Loucy (cell line): Measurements from ENCODE around the gene MARCHF6.

Source experiments
- EZH2phosphoT487 ChIP-seq: fragments of 200-600 bp; IDR thresholded peaks from 2 replicates; pipeline ENCODE4 v1.6.1; 2018; ENCODE audit warnings: antibody characterized with exemption, mild to moderate bottlenecking, moderate library complexity, borderline replicate concordance
- TF ChIP-seq, protein P1 (sequence below): fragments of 200-600 bp; sonication (generic); conservative IDR thresholded peaks from 2 replicates; pipeline ENCODE4 v1.5.1; 2014; ENCODE audit warnings: mild to moderate bottlenecking, antibody characterized with exemption, low read length

DNA sequence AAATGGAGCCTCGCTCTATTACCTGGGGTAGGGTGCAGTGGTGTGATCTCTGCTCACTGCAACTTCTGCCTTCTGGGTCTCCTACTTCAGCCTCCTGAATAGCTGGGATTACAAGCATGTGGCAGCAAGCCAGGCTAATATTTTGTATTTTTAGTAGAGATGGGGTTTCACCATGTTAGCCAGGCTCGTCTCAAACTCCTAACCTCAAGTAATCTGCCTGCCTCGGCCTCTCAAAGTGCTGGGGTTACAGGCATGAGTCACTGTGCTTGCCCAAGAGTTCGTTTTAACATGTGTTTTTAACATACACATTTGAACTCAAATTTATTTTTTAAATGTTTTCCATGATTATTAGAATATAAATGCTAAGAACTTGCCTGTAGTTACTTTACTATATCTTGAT is 34.2 kb downstream of the MARCHF6 start:
- TF ChIP-seq, protein P1, sequence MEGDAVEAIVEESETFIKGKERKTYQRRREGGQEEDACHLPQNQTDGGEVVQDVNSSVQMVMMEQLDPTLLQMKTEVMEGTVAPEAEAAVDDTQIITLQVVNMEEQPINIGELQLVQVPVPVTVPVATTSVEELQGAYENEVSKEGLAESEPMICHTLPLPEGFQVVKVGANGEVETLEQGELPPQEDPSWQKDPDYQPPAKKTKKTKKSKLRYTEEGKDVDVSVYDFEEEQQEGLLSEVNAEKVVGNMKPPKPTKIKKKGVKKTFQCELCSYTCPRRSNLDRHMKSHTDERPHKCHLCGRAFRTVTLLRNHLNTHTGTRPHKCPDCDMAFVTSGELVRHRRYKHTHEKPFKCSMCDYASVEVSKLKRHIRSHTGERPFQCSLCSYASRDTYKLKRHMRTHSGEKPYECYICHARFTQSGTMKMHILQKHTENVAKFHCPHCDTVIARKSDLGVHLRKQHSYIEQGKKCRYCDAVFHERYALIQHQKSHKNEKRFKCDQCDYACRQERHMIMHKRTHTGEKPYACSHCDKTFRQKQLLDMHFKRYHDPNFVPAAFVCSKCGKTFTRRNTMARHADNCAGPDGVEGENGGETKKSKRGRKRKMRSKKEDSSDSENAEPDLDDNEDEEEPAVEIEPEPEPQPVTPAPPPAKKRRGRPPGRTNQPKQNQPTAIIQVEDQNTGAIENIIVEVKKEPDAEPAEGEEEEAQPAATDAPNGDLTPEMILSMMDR, result no peak
- no peak for TF ChIP-seq EZH2phosphoT487
